AG10803 (cell line): ENCODE measurements around the gene KRTAP5-7.

ENCODE experiments used
- DNase-seq: peaks from one replicate; pipeline ENCODE4 v3.0.0; 2010; ENCODE audit warnings: low read depth
- H3K4me3 ChIP-seq: 2 replicates; pipeline ENCODE4 v1.5.1; 2011; ENCODE audit warnings: mild to moderate bottlenecking, low read length, control low read depth
- CTCF ChIP-seq: conservative IDR thresholded peaks from 2 replicates; pipeline ENCODE4 v1.5.1; 2011; ENCODE audit warnings: mild to moderate bottlenecking, low read length, control low read depth, inconsistent platforms

Gene KRTAP5-7

GRCh38 chr11:71577469-71578004 is 50.5 kb downstream of the KRTAP5-7 start:
- no peak for DNase-seq
- TF ChIP-seq CTCF, result no peak
- no peak overlapping the region for H3K4me3 ChIP-seq
